Esophagus squamous epithelium (tissue), 5 donors: ENCODE results near the gene COL6A5. TPM values are rescaled to one million over a fixed set of nuclear protein-coding genes. Genes with fewer than 3 reads are reported as not detected.

ENCODE experiments used
- DNase-seq: peaks from one replicate; lab custom pipeline; 2025; lab: John Stamatoyannopoulos, UW
- H3K27ac ChIP-seq, 4 donors: fragments of 200-600 bp; sonication (generic); one replicate each; pipeline ENCODE4 v1.5.1; 2016 to 2019; ENCODE audit warnings: mild to moderate bottlenecking in 1 of 4
- H3K27me3 ChIP-seq, 4 donors: fragments of 200-600 bp; sonication (generic); 1 replicate in 3 of 4; 2 replicates in 1 of 4; pipeline versions ENCODE4 v1.5.1 to v1.6.0; 2017 to 2021; ENCODE audit warnings: antibody characterized with exemption in 1 of 4
- H3K36me3 ChIP-seq, 3 donors: fragments of 200-600 bp; sonication (generic); one replicate each; pipeline ENCODE4 v1.5.1; 2016 to 2019
- H3K4me1 ChIP-seq, 3 donors: fragments of 200-600 bp; sonication (generic); one replicate each; pipeline ENCODE4 v1.5.1; 2017 to 2019
- H3K4me3 ChIP-seq, 4 donors: fragments of 200-600 bp; sonication (generic); 1 replicate in 3 of 4; 2 replicates in 1 of 4; pipeline ENCODE4 v1.5.1; 2016 to 2019; ENCODE audit warnings: mild to moderate bottlenecking in 2 of 4, moderate library complexity in 1 of 4
- H3K9me3 ChIP-seq, 3 donors: fragments of 200-600 bp; sonication (generic); one replicate each; pipeline ENCODE4 v1.5.1; 2016 to 2019
- CTCF ChIP-seq, 6 experiments: fragments of 450-650 bp in 4 of 6; fragments of 200-600 bp in 2 of 6; sonication (generic) in 2 of 6; IDR thresholded peaks; one replicate each; pipeline ENCODE4 v1.5.1; 2016 to 2019; ENCODE audit warnings: antibody characterized with exemption in 6 of 6, mild to moderate bottlenecking in 4 of 6, moderate library complexity in 4 of 6
- POLR2A ChIP-seq, 4 donors: fragments of 450-650 bp; IDR thresholded peaks; one replicate each; pipeline ENCODE4 v1.6.1; 2017; ENCODE audit warnings: antibody characterized with exemption in 4 of 4, mild to moderate bottlenecking in 4 of 4, moderate library complexity in 3 of 4
- WGBS, 2 donors: methylation state at CpG; one replicate each; pipeline ENCODE4 v1.1.5; 2018; 5-methylcytosine and 5-hydroxymethylcytosine counted together
- intact Hi-C: fragments of 100-400 bp; cut with DNase I; formaldehyde crosslinking; loops from one replicate; pipeline ENCODE4 v1.15.0; 2022
- total RNA-seq, 4 donors: library from RNA; depleted of rRNA; stranded (reverse); fragments of >200 nt; gene quantifications; one replicate each; pipeline ENCODE4 v1.1.0, GENCODE V29; 2016
- donor health status: DM: yes; HTN: yes; CAD: no.

Gene COL6A5
- total RNA-seq, 4 donors from 2014 or later = 0.11 to 0.76 (median 0.20) TPM

DNA sequence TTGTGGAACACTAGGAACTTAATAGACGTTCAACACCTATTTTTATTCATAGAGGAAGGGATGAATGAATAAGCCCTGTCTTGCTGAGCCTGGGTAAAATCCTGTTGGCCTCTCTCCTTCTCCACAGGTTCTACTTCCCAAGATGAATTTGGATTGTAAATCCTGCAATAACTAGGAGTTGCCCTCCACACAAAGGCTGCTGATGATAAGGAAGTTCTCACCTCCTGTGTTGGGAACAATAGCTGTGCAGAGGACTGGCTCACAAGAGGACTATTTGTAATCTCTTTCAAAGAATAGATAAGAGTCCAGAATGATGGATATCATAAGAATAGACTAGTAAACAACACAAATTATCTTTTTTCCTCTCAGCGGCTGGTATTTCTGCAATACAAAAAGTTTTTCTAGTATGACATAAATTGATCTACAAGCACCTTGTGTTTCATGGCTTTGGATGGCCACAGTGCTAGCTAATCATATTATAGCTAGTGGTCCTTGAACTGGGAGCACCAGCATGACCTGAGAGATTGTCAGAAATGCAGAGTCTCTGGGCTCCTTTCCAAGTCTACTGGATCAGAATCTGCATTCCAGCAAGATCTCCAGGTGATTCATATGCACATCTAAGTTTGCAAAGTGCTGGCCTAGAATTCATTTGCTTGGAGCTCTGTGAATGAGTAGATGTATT lies 143.4 kb downstream of the COL6A5 start:
- 58 to 60% methylated on average over 2 of the region's 2 CpGs for WGBS, 2 donors

DNA sequence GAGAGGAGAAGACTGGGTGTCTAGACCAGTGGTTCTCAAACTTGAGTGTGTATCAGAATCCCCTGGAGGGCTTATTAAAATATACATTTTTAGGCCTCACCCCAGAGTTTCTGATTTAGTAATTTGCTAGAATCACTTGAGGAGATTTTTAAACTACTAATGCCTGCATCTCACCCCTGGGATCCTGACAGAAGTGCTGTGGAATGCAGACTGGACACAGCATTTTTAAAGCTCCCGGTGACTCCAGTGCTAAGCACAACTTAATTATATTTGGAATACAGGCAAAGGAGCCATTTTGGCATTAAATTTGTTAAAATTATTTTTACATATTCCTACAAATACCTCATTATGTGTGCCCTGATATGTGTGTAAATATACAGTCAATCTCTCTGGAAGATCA lies 144.8 kb downstream of the COL6A5 start:
- no peak for DNase-seq

More for the DNA sequence above, 143.4 kb downstream of the COL6A5 start:
- H3K4me1 ChIP-seq = no peaks in the 10 kb centered on the region
- intact Hi-C loops = no loop called here
- no peak for TF ChIP-seq POLR2A (IDR thresholded peaks at IDR 0.05)
- TF ChIP-seq CTCF (IDR thresholded peaks at IDR 0.05) = no peak
- DNase-seq = no peak
- H3K27me3 ChIP-seq = no peaks in the 10 kb centered on the region
- H3K9me3 ChIP-seq = no peaks in the 10 kb centered on the region
- H3K27ac ChIP-seq = no peak overlapping the region
- H3K36me3 ChIP-seq = no peaks in the 10 kb centered on the region
- no peak overlapping the region for H3K4me3 ChIP-seq

GRCh38 chr3:130491431-130491830 lies 146.0 kb downstream of the COL6A5 start:
- Histone ChIP-seq H3K4me1 (no peaks in the 10 kb centered on the region), H3K36me3 (no peaks in the 10 kb centered on the region), H3K27me3 (no peaks in the 10 kb centered on the region), H3K4me3 (no peak overlapping the region), H3K27ac (no peak overlapping the region), H3K9me3 (no peaks in the 10 kb centered on the region)
- intact Hi-C loops = no loop called here
- TF ChIP-seq POLR2A (IDR thresholded peaks at IDR 0.05) (no peak), CTCF (IDR thresholded peaks at IDR 0.05) (no peak)
- no peak for DNase-seq
- WGBS, 2 donors = 71 to 80% methylated on average over 6 of the region's 6 CpGs

More for the DNA sequence above, 144.8 kb downstream of the COL6A5 start:
- Histone ChIP-seq H3K9me3 (no peaks in the 10 kb centered on the region), H3K36me3 (no peaks in the 10 kb centered on the region), H3K27ac (no peak overlapping the region), H3K4me1 (no peaks in the 10 kb centered on the region), H3K27me3 (no peaks in the 10 kb centered on the region), H3K4me3 (no peak overlapping the region)
- intact Hi-C loops = no loop called here
- 64 to 71% methylated on average over 1 of the region's 1 CpG for WGBS, 2 donors
- TF ChIP-seq POLR2A (IDR thresholded peaks at IDR 0.05) = no peak
- TF ChIP-seq CTCF (IDR thresholded peaks at IDR 0.05) = no peak

GRCh38 chr3:130504701-130505100 lies 159.2 kb downstream of the COL6A5 start:
- Histone ChIP-seq H3K4me3 (no peak overlapping the region), H3K9me3 (no peaks in the 10 kb centered on the region), H3K27ac (no peak overlapping the region), H3K4me1 (no peaks in the 10 kb centered on the region), H3K27me3 (no peaks in the 10 kb centered on the region), H3K36me3 (no peaks in the 10 kb centered on the region)
- no peak for DNase-seq
- 74 to 90% methylated on average over 2 of the region's 2 CpGs for WGBS, 2 donors
- intact Hi-C loops = no loop called here
- TF ChIP-seq CTCF (IDR thresholded peaks at IDR 0.05) (no peak), POLR2A (IDR thresholded peaks at IDR 0.05) (no peak)

GRCh38 chr3:130506031-130506430 lies 160.6 kb downstream of the COL6A5 start:
- H3K27ac ChIP-seq = no peak overlapping the region
- DNase-seq = no peak
- H3K4me1 ChIP-seq = no peaks in the 10 kb centered on the region
- no peaks in the 10 kb centered on the region for H3K27me3 ChIP-seq
- WGBS, 2 donors = 71 to 76% methylated on average over 3 of the region's 3 CpGs
- no peaks in the 10 kb centered on the region for H3K9me3 ChIP-seq
- H3K4me3 ChIP-seq = no peak overlapping the region
- no peaks in the 10 kb centered on the region for H3K36me3 ChIP-seq
- TF ChIP-seq CTCF (IDR thresholded peaks at IDR 0.05) (no peak), POLR2A (IDR thresholded peaks at IDR 0.05) (no peak)
- intact Hi-C loops = no loop called here
